CD4-positive, alpha-beta memory T cell (primary cell): Measurements from ENCODE around the gene SCGB1D2. TPM values are rescaled to one million over a fixed set of nuclear protein-coding genes. Genes with fewer than 3 reads are reported as not detected.
"Not testable (repeated sequence)": the region's sequence is repeated elsewhere in the genome, so short reads cannot be mapped to it uniquely, and the experiment has no call there.

ENCODE experiments used
- CTCF ChIA-PET: fragments of 350-600 bp; sonication (Branson Sonifier 250); formaldehyde crosslinking; loops from one replicate; lab custom pipeline; 2021; ENCODE audit warnings: inconsistent platforms; ENCODE audit not compliant: partially characterized antibody; lab: Charles Lee
- POLR2A ChIA-PET: fragments of 350-600 bp; sonication (Branson Sonifier 250); formaldehyde crosslinking; loops from one replicate; lab custom pipeline; 2021; ENCODE audit not compliant: partially characterized antibody; lab: Charles Lee
- DNase-seq, 5 donors: peaks; one replicate each; pipeline versions ENCODE4 v3.0.0 to v3.0.0-alpha.2; 2020 to 2022; ENCODE audit warnings: mixed read lengths in 1 of 5
- H3K27ac ChIP-seq: one replicate; pipeline ENCODE4 v1.7.0; 2013; ENCODE audit warnings: low read depth, low read length
- H3K27me3 ChIP-seq: 2 replicates; pipeline ENCODE4 v1.7.0; 2013; ENCODE audit warnings: mild to moderate bottlenecking, low read length, moderate library complexity; ENCODE audit not compliant: insufficient read depth
- H3K36me3 ChIP-seq: 2 replicates; pipeline ENCODE4 v1.7.0; 2013; ENCODE audit warnings: mild to moderate bottlenecking, low read length, moderate library complexity; ENCODE audit not compliant: insufficient read depth
- H3K4me1 ChIP-seq: 2 replicates; pipeline ENCODE4 v1.7.0; 2013; ENCODE audit warnings: mild to moderate bottlenecking, low read length, moderate library complexity; ENCODE audit not compliant: insufficient read depth
- H3K4me3 ChIP-seq, 2 donors: one replicate each; pipeline ENCODE4 v1.7.0; 2013; ENCODE audit warnings: low read length in 2 of 2, mild to moderate bottlenecking in 1 of 2
- H3K9me3 ChIP-seq, 2 donors: one replicate each; pipeline ENCODE4 v1.7.0; 2013; ENCODE audit warnings: low read length in 2 of 2, control low read depth in 1 of 2; ENCODE audit not compliant: control insufficient read depth in 1 of 2
- H3K27ac Mint-ChIP-seq, 7 donors: one replicate each; pipeline ENCODE4 v1.8.0; 2020 to 2021; ENCODE audit warnings: mixed read lengths in 7 of 7, mild to moderate bottlenecking in 6 of 7, inconsistent platforms in 3 of 7, moderate library complexity in 3 of 7
- H3K27me3 Mint-ChIP-seq, 2 donors: one replicate each; pipeline ENCODE4 v1.8.0; 2020 to 2021; ENCODE audit warnings: mixed read lengths in 2 of 2
- H3K36me3 Mint-ChIP-seq, 2 donors: one replicate each; pipeline ENCODE4 v1.8.0; 2020 to 2021; ENCODE audit warnings: mixed read lengths in 2 of 2, inconsistent platforms in 1 of 2, mild to moderate bottlenecking in 1 of 2
- H3K4me1 Mint-ChIP-seq, 4 donors: one replicate each; pipeline ENCODE4 v1.8.0; 2020 to 2021; ENCODE audit warnings: mixed read lengths in 4 of 4, mild to moderate bottlenecking in 1 of 4
- H3K4me3 Mint-ChIP-seq, 8 donors: one replicate each; pipeline ENCODE4 v1.8.0; 2020 to 2021; ENCODE audit warnings: mixed read lengths in 8 of 8, mild to moderate bottlenecking in 7 of 8, moderate library complexity in 6 of 8, inconsistent platforms in 3 of 8
- H3K9me3 Mint-ChIP-seq, 8 donors: one replicate each; pipeline ENCODE4 v1.8.0; 2020 to 2021; ENCODE audit warnings: mixed read lengths in 8 of 8, mild to moderate bottlenecking in 5 of 8, inconsistent platforms in 3 of 8, moderate library complexity in 1 of 8
- intact Hi-C: fragments of 100-400 bp; cut with micrococcal nuclease; formaldehyde crosslinking; loops from one replicate; pipeline ENCODE4 v1.15.1; 2023
- polyA plus RNA-seq, 2 donors: library from polyadenylated mRNA; unstranded; fragments of 300-500 nt; fragmentation: Illumina TruSeq; gene quantifications; one replicate each; pipeline ENCODE4 v1.2.3, GENCODE V29; 2021
- total RNA-seq, 2 experiments: library from RNA; stranded (reverse); gene quantifications; one replicate each; pipeline ENCODE4 v1.2.3, GENCODE V29; 2021

The SCGB1D2 gene
- total and polyA plus RNA-seq, 4 experiments from 2014 or later, result not detected

- Histone ChIP-seq H3K4me1 (no peaks in the 10 kb centered on the region), H3K27me3 (no peaks in the 10 kb centered on the region), H3K27ac (no peak overlapping the region), H3K4me3 (no peak overlapping the region), H3K36me3 (no peaks in the 10 kb centered on the region), H3K9me3 (no peaks in the 10 kb centered on the region)
- ChIA-PET CTCF (no interaction called here), POLR2A (no interaction called here)
- Mint-ChIP-seq H3K4me1 (peaks cover 0 to 1% (median 0%) of the 10 kb centered on the region in 4 donors), H3K4me3 (no peak overlapping the region), H3K27ac (no peak overlapping the region), H3K27me3 (peaks cover 20 to 21% of the 10 kb centered on the region in 2 donors), H3K36me3 (no peaks in the 10 kb centered on the region), H3K9me3 (no peaks in the 10 kb centered on the region)
- intact Hi-C loops, result no loop called here
- no peak for DNase-seq
Measured at GRCh38 chr11:62205441-62205840, 36.6 kb upstream of the SCGB1D2 start.

GRCh38 chr11:62206276-62207066, 35.6 kb upstream of the SCGB1D2 start:
- H3K4me3 ChIP-seq, H3K27ac Mint-ChIP-seq, POLR2A ChIA-PET, H3K36me3 ChIP-seq, H3K4me1 ChIP-seq, H3K4me1 Mint-ChIP-seq, H3K9me3 Mint-ChIP-seq, H3K27ac ChIP-seq, H3K36me3 Mint-ChIP-seq, H3K4me3 Mint-ChIP-seq, H3K27me3 ChIP-seq, H3K9me3 ChIP-seq, CTCF ChIA-PET, intact Hi-C loops, DNase-seq: not testable (repeated sequence)
- H3K27me3 Mint-ChIP-seq, result peaks cover 16 to 20% of the 10 kb centered on the region in 2 donors

- Mint-ChIP-seq H3K36me3 (no peaks in the 10 kb centered on the region), H3K4me1 (peaks cover 0 to 1% (median 0%) of the 10 kb centered on the region in 4 donors), H3K4me3 (no peak overlapping the region), H3K27ac (no peak overlapping the region), H3K9me3 (no peaks in the 10 kb centered on the region), H3K27me3 (peaks cover 9 to 20% of the 10 kb centered on the region in 2 donors)
- intact Hi-C loops, result no loop called here
- H3K4me3 ChIP-seq, result no peak overlapping the region
- DNase-seq, result no peak
- no peak overlapping the region for H3K27ac ChIP-seq
- CTCF ChIA-PET, result no interaction called here
- no peaks in the 10 kb centered on the region for H3K4me1 ChIP-seq
- no peaks in the 10 kb centered on the region for H3K27me3 ChIP-seq
- no peaks in the 10 kb centered on the region for H3K9me3 ChIP-seq
- POLR2A ChIA-PET, result no interaction called here
- H3K36me3 ChIP-seq, result no peaks in the 10 kb centered on the region
Measured at GRCh38 chr11:62208785-62209144, 33.3 kb upstream of the SCGB1D2 start.

GRCh38 chr11:62217191-62217748, 24.8 kb upstream of the SCGB1D2 start:
- Histone ChIP-seq H3K9me3 (peaks cover 0 to 9% of the 10 kb centered on the region in 2 donors), H3K27ac (no peak overlapping the region), H3K27me3 (no peaks in the 10 kb centered on the region), H3K4me3 (no peak overlapping the region), H3K4me1 (no peaks in the 10 kb centered on the region), H3K36me3 (no peaks in the 10 kb centered on the region)
- H3K9me3 Mint-ChIP-seq, result peaks cover 0 to 19% (median 11%) of the 10 kb centered on the region in 8 donors
- DNase-seq, result no peak
- CTCF ChIA-PET, result no interaction called here
- no peak overlapping the region for H3K27ac Mint-ChIP-seq
- no peaks in the 10 kb centered on the region for H3K4me1 Mint-ChIP-seq
- peaks cover 11 to 22% of the 10 kb centered on the region in 2 donors for H3K27me3 Mint-ChIP-seq
- POLR2A ChIA-PET, result no interaction called here
- intact Hi-C loops, result no loop called here
- peaks cover 0 to 4% of the 10 kb centered on the region in 2 donors for H3K36me3 Mint-ChIP-seq
- no peak overlapping the region for H3K4me3 Mint-ChIP-seq

GRCh38 chr11:62221498-62221897, 20.5 kb upstream of the SCGB1D2 start:
- no peak for DNase-seq
- Mint-ChIP-seq H3K4me3 (no peak overlapping the region), H3K9me3 (peaks cover 0 to 57% (median 41%) of the 10 kb centered on the region in 8 donors), H3K4me1 (no peaks in the 10 kb centered on the region), H3K27ac (no peak overlapping the region), H3K36me3 (peaks cover 0 to 16% of the 10 kb centered on the region in 2 donors), H3K27me3 (peaks cover 1 to 11% of the 10 kb centered on the region in 2 donors)
- CTCF ChIA-PET, result no interaction called here
- H3K4me1 ChIP-seq, result no peaks in the 10 kb centered on the region
- H3K9me3 ChIP-seq, result peaks cover 0 to 25% of the 10 kb centered on the region in 2 donors
- intact Hi-C loops, result no loop called here
- H3K36me3 ChIP-seq, result no peaks in the 10 kb centered on the region
- no peak overlapping the region for H3K4me3 ChIP-seq
- no peaks in the 10 kb centered on the region for H3K27me3 ChIP-seq
- H3K27ac ChIP-seq, result no peak overlapping the region
- POLR2A ChIA-PET, result no interaction called here

- CTCF ChIA-PET, result no interaction called here
- POLR2A ChIA-PET, result no interaction called here
- Mint-ChIP-seq H3K27ac (no peak overlapping the region), H3K4me1 (no peaks in the 10 kb centered on the region), H3K4me3 (no peak overlapping the region), H3K27me3 (peaks cover 0 to 5% of the 10 kb centered on the region in 2 donors), H3K36me3 (peaks cover 0 to 16% of the 10 kb centered on the region in 2 donors), H3K9me3 (peaks cover 0 to 57% (median 41%) of the 10 kb centered on the region in 8 donors)
- no peaks in the 10 kb centered on the region for H3K27me3 ChIP-seq
- no peak overlapping the region for H3K4me3 ChIP-seq
- no peaks in the 10 kb centered on the region for H3K4me1 ChIP-seq
- no peak overlapping the region for H3K27ac ChIP-seq
- H3K9me3 ChIP-seq, result peaks cover 0 to 25% of the 10 kb centered on the region in 2 donors
- no peaks in the 10 kb centered on the region for H3K36me3 ChIP-seq
- no peak for DNase-seq
- intact Hi-C loops, result no loop called here
Measured at GRCh38 chr11:62223095-62223494, 18.9 kb upstream of the SCGB1D2 start.

GRCh38 chr11:62233730-62234129, 8.3 kb upstream of the SCGB1D2 start:
- H3K4me1 Mint-ChIP-seq, result no peaks in the 10 kb centered on the region
- CTCF ChIA-PET, result no interaction called here

More at GRCh38 chr11:62233730-62234129, 8.3 kb upstream of the SCGB1D2 start:
- Histone ChIP-seq H3K9me3 (no peaks in the 10 kb centered on the region), H3K4me3 (no peak overlapping the region), H3K27me3 (no peaks in the 10 kb centered on the region), H3K27ac (no peak overlapping the region), H3K36me3 (no peaks in the 10 kb centered on the region), H3K4me1 (no peaks in the 10 kb centered on the region)
- Mint-ChIP-seq H3K36me3 (no peaks in the 10 kb centered on the region), H3K4me3 (no peak overlapping the region), H3K27me3 (peaks cover 20 to 23% of the 10 kb centered on the region in 2 donors), H3K9me3 (no peaks in the 10 kb centered on the region), H3K27ac (no peak overlapping the region)
- no peak for DNase-seq
- intact Hi-C loops, result no loop called here
- POLR2A ChIA-PET, result no interaction called here
